MCF 10A (cell line): ENCODE results near the gene TUBB8. TPM values are rescaled to one million over a fixed set of nuclear protein-coding genes. Genes with fewer than 3 reads are reported as not detected.

ENCODE experiments used
- BruUV-seq: library from RNA; stranded (reverse); fragments of 400-500 nt; replicated peaks from 2 replicates; lab custom pipeline; 2021; lab: Mats Ljungman, UMichigan
- CTCF ChIA-PET: fragments of 300-600 bp; sonication (Branson Sonifier 250); formaldehyde crosslinking; extraction: SDS; loops from one replicate; lab custom pipeline; 2021; ENCODE audit warnings: antibody characterized with exemption, inconsistent platforms; lab: Yijun Ruan, JAX
- POLR2A ChIA-PET: fragments of 300-600, 350-650 bp; sonication (Branson Sonifier 250); formaldehyde crosslinking; extraction: SDS; loops from one replicate; lab custom pipeline; 2020; ENCODE audit warnings: antibody characterized with exemption, inconsistent platforms; lab: Yijun Ruan, JAX
- DNase-seq: peaks from one replicate; pipeline ENCODE4 v3.0.0-alpha.2; 2018; ENCODE audit not compliant: unreplicated experiment
- H3K27ac Mint-ChIP-seq: one replicate; pipeline ENCODE4 v1.8.0; 2022; ENCODE audit warnings: mild to moderate bottlenecking, low read depth, mixed read lengths; ENCODE audit not compliant: unreplicated experiment
- H3K27me3 Mint-ChIP-seq: one replicate; pipeline ENCODE4 v1.8.0; 2022; ENCODE audit warnings: mixed read lengths; ENCODE audit not compliant: insufficient read depth, unreplicated experiment
- H3K36me3 Mint-ChIP-seq: one replicate; pipeline ENCODE4 v1.8.0; 2022; ENCODE audit warnings: mild to moderate bottlenecking, moderate library complexity, mixed read lengths; ENCODE audit not compliant: insufficient read depth, unreplicated experiment
- H3K4me1 Mint-ChIP-seq: one replicate; pipeline ENCODE4 v1.8.0; 2022; ENCODE audit warnings: mixed read lengths; ENCODE audit not compliant: insufficient read depth, unreplicated experiment
- H3K4me3 Mint-ChIP-seq: one replicate; pipeline ENCODE4 v1.8.0; 2022; ENCODE audit warnings: mild to moderate bottlenecking, moderate library complexity, mixed read lengths; ENCODE audit not compliant: unreplicated experiment
- H3K9me3 Mint-ChIP-seq: one replicate; pipeline ENCODE4 v1.8.0; 2022; ENCODE audit warnings: mixed read lengths; ENCODE audit not compliant: unreplicated experiment
- intact Hi-C: fragments of 100-400 bp; cut with micrococcal nuclease; formaldehyde crosslinking; loops from 2 replicates; pipeline ENCODE4 v1.14.1; 2022
- total RNA-seq: library from RNA; stranded (reverse); gene quantifications from 2 replicates; pipeline ENCODE4 v1.2.3, GENCODE V29; 2022
- TF ChIP-seq, protein P1 (sequence below): fragments of 200-600 bp; IDR thresholded peaks from one replicate; pipeline ENCODE4 v1.8.0; 2022; ENCODE audit warnings: antibody characterized with exemption, mild to moderate bottlenecking; ENCODE audit not compliant: unreplicated experiment

TUBB8 gene
- total RNA-seq, 1 experiment from 2014 or later, result not detected

GRCh38 chr10:89248-89647, 40.2 kb upstream of the TUBB8 start:
- peaks cover under 1% of the 10 kb centered on the region for H3K9me3 Mint-ChIP-seq
- TF ChIP-seq, protein P1, sequence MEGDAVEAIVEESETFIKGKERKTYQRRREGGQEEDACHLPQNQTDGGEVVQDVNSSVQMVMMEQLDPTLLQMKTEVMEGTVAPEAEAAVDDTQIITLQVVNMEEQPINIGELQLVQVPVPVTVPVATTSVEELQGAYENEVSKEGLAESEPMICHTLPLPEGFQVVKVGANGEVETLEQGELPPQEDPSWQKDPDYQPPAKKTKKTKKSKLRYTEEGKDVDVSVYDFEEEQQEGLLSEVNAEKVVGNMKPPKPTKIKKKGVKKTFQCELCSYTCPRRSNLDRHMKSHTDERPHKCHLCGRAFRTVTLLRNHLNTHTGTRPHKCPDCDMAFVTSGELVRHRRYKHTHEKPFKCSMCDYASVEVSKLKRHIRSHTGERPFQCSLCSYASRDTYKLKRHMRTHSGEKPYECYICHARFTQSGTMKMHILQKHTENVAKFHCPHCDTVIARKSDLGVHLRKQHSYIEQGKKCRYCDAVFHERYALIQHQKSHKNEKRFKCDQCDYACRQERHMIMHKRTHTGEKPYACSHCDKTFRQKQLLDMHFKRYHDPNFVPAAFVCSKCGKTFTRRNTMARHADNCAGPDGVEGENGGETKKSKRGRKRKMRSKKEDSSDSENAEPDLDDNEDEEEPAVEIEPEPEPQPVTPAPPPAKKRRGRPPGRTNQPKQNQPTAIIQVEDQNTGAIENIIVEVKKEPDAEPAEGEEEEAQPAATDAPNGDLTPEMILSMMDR, result no peak
- no peaks in the 10 kb centered on the region for H3K27me3 Mint-ChIP-seq
- no peaks in the 10 kb centered on the region for H3K36me3 Mint-ChIP-seq
- BruUV-seq, result no TSS peak
- ChIA-PET POLR2A (interaction anchor here (0.6 to 0.9 kb wide), 3 partner anchors 12 to 153 kb away, joined by 3 to 5 read pairs (median 3); no protein-coding TSS in a partner anchor), CTCF (interaction anchor here (0.6 to 1.1 kb wide), 3 partner anchors 13 to 44 kb away, joined by 3 to 5 read pairs (median 3); no protein-coding TSS in a partner anchor)
- DNase-seq, result no peak
- H3K27ac Mint-ChIP-seq, result no peak overlapping the region
- intact Hi-C loops, result no loop called here
- H3K4me3 Mint-ChIP-seq, result no peak overlapping the region
- H3K4me1 Mint-ChIP-seq, result no peaks in the 10 kb centered on the region

DNA sequence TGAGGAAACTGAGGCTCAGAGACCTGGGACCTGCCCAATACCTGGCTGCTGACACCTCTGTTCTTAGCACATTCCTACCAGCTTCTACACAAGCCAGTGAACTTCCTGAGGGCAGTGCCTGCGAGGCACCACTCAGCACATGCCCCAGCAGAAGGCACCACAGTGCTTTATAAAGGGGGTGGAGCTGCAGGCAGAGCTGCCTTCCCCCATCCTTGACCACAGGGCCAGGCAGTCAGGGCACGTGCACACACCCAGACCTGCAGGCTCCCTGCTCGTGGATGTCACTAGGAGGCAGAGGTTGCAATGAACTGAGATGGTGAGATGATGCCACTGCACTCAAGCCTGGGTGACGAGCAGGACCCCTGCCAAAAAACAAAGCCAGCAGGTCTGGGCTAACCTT, 39.2 kb upstream of the TUBB8 start:
- H3K9me3 Mint-ChIP-seq, result no peaks in the 10 kb centered on the region
- ChIA-PET CTCF (interaction anchor here (1.1 kb wide), 1 partner anchor 12 kb away, joined by 5 read pairs; no protein-coding TSS in a partner anchor), POLR2A (no interaction called here)
- H3K4me3 Mint-ChIP-seq, result no peak overlapping the region
- H3K36me3 Mint-ChIP-seq, result no peaks in the 10 kb centered on the region
- intact Hi-C loops, result no loop called here
- peaks cover 7% of the 10 kb centered on the region for H3K27me3 Mint-ChIP-seq
- no peaks in the 10 kb centered on the region for H3K4me1 Mint-ChIP-seq
- TF ChIP-seq, protein P1, result no peak
- H3K27ac Mint-ChIP-seq, result no peak overlapping the region
- no peak for DNase-seq
- no TSS peak for BruUV-seq

- Mint-ChIP-seq H3K9me3 (no peaks in the 10 kb centered on the region), H3K36me3 (no peaks in the 10 kb centered on the region), H3K27me3 (peaks cover 13% of the 10 kb centered on the region), H3K27ac (no peak overlapping the region), H3K4me1 (no peaks in the 10 kb centered on the region), H3K4me3 (no peak overlapping the region)
- DNase-seq, result no peak
- CTCF ChIA-PET, result no interaction called here
- BruUV-seq, result no TSS peak
- intact Hi-C loops, result no loop called here
- POLR2A ChIA-PET, result no interaction called here
- TF ChIP-seq, protein P1, result no peak
These were observed 38.3 kb upstream of the TUBB8 start for GRCh38 chr10:87177-88080.

DNA sequence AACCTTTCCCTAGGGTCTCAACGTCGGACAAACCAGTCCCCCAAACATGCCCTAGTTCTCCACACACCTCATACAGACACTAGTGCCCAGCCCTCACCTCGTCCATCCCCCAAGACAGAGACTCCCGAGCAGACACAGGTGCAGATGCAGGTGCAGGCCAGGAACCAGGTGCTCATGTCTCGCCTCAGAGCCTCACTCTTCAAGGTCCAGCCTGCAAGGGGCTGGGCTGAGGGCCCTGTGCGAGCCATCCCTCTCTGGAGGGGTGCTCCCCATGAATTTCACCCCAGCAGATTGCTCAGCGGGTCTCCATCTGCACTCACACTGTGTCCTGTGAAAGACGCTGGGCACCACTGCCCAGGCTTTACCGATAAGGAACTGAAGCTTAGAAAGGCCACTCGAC, 36.9 kb upstream of the TUBB8 start:
- POLR2A ChIA-PET, result no interaction called here
- no peaks in the 10 kb centered on the region for H3K36me3 Mint-ChIP-seq
- H3K27ac Mint-ChIP-seq, result no peak overlapping the region
- DNase-seq, result no peak
- TF ChIP-seq, protein P1, result no peak
- intact Hi-C loops, result no loop called here
- no peak overlapping the region for H3K4me3 Mint-ChIP-seq
- peaks cover 6% of the 10 kb centered on the region for H3K4me1 Mint-ChIP-seq
- BruUV-seq, result no TSS peak
- peaks cover 13% of the 10 kb centered on the region for H3K27me3 Mint-ChIP-seq
- no peaks in the 10 kb centered on the region for H3K9me3 Mint-ChIP-seq
- CTCF ChIA-PET, result no interaction called here
